HG03378 (cell line): ENCODE measurements around the gene EXOC6.

ENCODE experiments used
- ATAC-seq: cut with Tn5 transposase; IDR thresholded peaks from one replicate; pipeline ENCODE4 v1.9.1; 2021; ENCODE audit warnings: mild to moderate bottlenecking, moderate library complexity; ENCODE audit not compliant: unreplicated experiment

EXOC6 gene

GRCh38 chr10:93063144-93063976 is 215.0 kb downstream of the EXOC6 start:
- no peak for ATAC-seq

- no peak for ATAC-seq
Measured at GRCh38 chr10:93063977-93064660, 215.8 kb downstream of the EXOC6 start.

- ATAC-seq = no peak
Measured at GRCh38 chr10:93064874-93065660, 216.7 kb downstream of the EXOC6 start.

- no peak for ATAC-seq
Measured at GRCh38 chr10:93065675-93066543, 217.6 kb downstream of the EXOC6 start.

- no peak for ATAC-seq
Measured at GRCh38 chr10:93066544-93066913, 218.2 kb downstream of the EXOC6 start.

- no peak for ATAC-seq
Measured at GRCh38 chr10:93067443-93068365, 219.4 kb downstream of the EXOC6 start.

- ATAC-seq = no peak
Measured at GRCh38 chr10:93068411-93069244, 220.3 kb downstream of the EXOC6 start.

- ATAC-seq = no peak
Measured at GRCh38 chr10:93069245-93069561, 220.9 kb downstream of the EXOC6 start.

GRCh38 chr10:93070378-93071176 is 222.3 kb downstream of the EXOC6 start:
- no peak for ATAC-seq

- ATAC-seq = no peak
Measured at GRCh38 chr10:93071177-93071472, 222.8 kb downstream of the EXOC6 start.

- ATAC-seq = no peak
Measured at GRCh38 chr10:93071674-93072224, 223.4 kb downstream of the EXOC6 start.

- ATAC-seq = no peak
Measured at GRCh38 chr10:93072225-93072712, 223.9 kb downstream of the EXOC6 start.

GRCh38 chr10:93072713-93073538 is 224.6 kb downstream of the EXOC6 start:
- no peak for ATAC-seq

GRCh38 chr10:93073539-93074146 is 225.3 kb downstream of the EXOC6 start, which contains the start of gene CYP26A1:
TSS of gene CYP26A1 (plus strand) at chr10:93073893. CDS start at chr10:93073935, 42 bp downstream.
- ATAC-seq = no peak

GRCh38 chr10:93074147-93074596 is 225.9 kb downstream of the EXOC6 start:
- ATAC-seq = no peak
